Choroid plexus epithelial cell (primary cell): Measurements from ENCODE around the gene MS4A8.
A peak's percentile ranks its signal among the peaks of the same experiment; 100 is the strongest.
"Not testable (repeated sequence)": the region's sequence is repeated elsewhere in the genome, so short reads cannot be mapped to it uniquely, and the experiment has no call there.

ENCODE experiments used
- DNase-seq: peaks from one replicate; pipeline ENCODE4 v3.0.0-alpha.2; 2010; ENCODE audit warnings: low read depth
- H3K4me3 ChIP-seq: 2 replicates; pipeline ENCODE4 v1.5.1; 2011; ENCODE audit warnings: low read depth, mild to moderate bottlenecking, control low read depth, low read length, moderate library complexity
- TF ChIP-seq, protein P1 (sequence below): conservative IDR thresholded peaks from 2 replicates; pipeline ENCODE4 v1.5.1; 2011; ENCODE audit warnings: low read depth, mild to moderate bottlenecking, control low read depth, inconsistent platforms, low read length, moderate library complexity

Gene MS4A8

DNA sequence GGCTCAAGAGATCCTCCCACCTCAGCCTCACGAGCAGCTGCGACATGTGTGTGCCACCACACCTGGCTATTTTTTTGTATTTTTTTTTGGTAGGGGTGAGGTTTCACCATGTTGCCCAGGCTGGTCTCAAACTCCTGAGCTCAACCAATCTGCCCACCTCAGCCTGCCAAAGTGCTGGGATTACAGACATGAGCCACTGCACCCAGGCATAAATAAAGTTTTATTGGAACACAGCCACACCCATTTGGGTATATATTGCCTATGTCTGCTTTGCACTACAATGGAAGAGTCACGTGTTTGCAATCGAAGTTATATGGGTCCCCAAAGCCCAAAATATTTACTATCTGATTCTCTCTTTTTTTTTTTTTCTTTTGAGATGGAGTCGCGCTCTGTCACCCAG lies 55.5 kb downstream of the MS4A8 start:
- TF ChIP-seq, protein P1, sequence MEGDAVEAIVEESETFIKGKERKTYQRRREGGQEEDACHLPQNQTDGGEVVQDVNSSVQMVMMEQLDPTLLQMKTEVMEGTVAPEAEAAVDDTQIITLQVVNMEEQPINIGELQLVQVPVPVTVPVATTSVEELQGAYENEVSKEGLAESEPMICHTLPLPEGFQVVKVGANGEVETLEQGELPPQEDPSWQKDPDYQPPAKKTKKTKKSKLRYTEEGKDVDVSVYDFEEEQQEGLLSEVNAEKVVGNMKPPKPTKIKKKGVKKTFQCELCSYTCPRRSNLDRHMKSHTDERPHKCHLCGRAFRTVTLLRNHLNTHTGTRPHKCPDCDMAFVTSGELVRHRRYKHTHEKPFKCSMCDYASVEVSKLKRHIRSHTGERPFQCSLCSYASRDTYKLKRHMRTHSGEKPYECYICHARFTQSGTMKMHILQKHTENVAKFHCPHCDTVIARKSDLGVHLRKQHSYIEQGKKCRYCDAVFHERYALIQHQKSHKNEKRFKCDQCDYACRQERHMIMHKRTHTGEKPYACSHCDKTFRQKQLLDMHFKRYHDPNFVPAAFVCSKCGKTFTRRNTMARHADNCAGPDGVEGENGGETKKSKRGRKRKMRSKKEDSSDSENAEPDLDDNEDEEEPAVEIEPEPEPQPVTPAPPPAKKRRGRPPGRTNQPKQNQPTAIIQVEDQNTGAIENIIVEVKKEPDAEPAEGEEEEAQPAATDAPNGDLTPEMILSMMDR = no peak
- DNase-seq = no peak
- H3K4me3 ChIP-seq = no peak overlapping the region

DNA sequence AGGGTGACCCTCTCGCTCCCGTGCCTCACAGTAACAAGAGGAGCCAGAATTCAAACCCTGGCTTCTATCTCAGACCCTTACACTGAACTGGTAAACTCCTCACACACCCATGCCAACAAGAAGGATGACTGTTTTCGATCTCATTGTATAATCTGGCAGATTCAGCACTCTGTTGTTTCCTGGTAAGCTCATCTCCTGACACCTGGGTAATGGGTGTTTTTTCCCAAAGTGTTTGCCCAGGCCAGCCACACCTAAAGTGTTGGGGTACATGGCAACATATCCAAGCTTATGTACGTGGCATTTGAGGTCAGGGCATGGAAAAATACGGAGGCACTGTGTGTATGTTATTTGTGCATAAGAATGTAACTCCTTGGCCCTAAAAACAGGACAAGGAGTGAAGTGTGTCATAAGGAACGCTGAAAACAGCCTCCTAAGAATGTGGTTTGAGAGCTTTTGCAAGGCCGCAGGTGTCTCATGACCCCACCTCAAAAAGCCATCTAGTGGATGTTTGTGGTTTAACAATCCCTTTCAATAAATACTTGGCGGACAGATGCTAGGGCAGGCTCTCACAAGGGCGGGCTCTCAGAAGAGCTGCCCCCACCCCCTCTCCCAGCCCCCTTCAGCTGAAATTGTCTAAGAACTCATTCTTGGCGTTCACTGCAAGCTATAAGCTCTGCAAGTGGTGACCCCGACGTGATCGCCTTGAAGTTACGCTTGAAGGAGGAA lies 57.1 kb downstream of the MS4A8 start, which contains the start of gene MS4A15:
TSS of gene MS4A15 (plus strand) at position 561 of the 726 bp plus-strand sequence. CDS start 6,867 bp downstream, outside the sequence.
- H3K4me3 ChIP-seq = no peak within 1 kb of the TSS
- peak; percentile 62 for DNase-seq
- TF ChIP-seq, protein P1 = peak; percentile 54

DNA sequence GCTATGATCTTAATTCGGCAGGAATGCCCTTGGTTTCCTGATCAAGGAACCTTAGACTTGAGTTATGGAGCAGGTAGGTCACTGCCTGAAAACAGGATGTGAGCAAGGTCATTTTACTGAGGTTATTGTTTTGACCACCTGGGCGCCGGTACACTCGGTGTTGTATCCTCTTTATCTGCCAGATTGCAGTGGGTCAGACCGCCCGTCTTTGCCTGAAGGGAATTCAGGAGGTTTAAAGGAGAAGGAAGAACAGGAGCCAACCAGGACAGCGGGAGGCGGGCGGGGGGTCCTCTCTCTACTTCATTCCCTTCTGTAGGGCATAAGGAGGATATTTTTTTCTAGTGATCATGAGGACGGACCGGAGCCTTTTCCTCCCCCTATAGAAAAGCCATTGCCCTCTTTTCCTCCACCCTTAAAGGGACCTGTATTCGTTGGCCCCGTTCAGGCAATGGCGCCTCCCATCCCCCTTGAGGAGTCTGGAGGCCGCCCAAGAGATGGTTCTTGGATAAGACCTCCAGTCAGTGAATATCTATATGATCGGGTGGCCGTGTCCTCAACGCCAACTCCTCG lies 57.9 kb downstream of the MS4A8 start:
- TF ChIP-seq, protein P1 = no peak
- no peak for DNase-seq
- no peak overlapping the region for H3K4me3 ChIP-seq

DNA sequence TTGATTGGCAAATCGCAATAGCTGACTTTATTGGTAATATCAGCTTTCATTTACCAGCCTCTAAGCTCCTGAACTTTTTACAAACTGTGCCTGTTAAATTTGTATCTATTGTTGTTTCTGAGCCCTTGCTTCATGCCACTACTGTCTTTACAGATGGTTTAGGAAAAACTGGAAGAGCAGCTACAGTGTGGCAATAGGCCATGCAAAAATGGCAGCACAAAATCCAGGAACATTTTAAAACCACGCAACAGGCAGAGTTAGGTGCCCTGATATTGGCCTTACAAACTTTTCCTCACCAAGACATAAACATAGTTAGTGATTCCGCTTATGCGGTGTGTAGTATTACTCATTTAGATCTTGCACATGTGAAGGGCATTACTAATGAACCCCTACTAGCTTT lies 59.3 kb downstream of the MS4A8 start:
- H3K4me3 ChIP-seq, DNase-seq: not testable (repeated sequence)

DNA sequence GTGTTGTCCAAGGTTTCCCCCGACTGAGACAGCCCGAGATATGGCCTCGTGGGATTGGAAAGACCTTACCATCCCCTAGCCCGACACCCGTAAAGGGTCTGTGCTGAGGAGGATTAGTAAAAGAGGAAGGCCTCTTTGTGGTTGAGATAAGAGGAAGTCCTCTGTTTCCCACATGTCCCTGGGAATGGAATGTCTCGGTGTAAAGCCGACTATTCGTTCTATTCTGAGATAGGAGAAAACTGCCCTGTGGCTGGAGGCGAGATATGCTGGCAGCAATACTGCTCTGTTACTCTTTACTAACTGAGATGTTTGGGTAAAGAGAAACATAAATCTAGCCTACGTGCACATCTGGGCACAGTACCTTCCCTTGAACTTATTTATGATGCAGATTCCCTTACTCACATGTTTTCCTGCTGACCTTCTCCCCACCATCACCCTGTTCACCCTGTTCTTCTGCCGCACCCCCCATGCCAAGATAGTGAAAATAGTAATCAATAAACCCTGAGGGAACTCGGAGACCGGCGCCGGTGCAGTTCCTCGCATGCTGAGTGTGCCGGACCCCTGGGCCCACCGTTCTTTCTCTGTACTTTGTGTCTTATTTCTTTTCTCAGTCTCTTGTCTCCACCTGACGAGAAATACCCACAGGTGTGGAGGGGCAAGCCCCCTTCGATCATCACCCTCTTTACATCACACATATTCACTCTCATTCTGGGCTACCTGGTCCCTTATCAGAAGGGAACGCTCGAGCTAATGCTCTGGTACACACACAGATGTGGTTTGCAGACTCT lies 60.2 kb downstream of the MS4A8 start:
- H3K4me3 ChIP-seq, DNase-seq: not testable (repeated sequence)

DNA sequence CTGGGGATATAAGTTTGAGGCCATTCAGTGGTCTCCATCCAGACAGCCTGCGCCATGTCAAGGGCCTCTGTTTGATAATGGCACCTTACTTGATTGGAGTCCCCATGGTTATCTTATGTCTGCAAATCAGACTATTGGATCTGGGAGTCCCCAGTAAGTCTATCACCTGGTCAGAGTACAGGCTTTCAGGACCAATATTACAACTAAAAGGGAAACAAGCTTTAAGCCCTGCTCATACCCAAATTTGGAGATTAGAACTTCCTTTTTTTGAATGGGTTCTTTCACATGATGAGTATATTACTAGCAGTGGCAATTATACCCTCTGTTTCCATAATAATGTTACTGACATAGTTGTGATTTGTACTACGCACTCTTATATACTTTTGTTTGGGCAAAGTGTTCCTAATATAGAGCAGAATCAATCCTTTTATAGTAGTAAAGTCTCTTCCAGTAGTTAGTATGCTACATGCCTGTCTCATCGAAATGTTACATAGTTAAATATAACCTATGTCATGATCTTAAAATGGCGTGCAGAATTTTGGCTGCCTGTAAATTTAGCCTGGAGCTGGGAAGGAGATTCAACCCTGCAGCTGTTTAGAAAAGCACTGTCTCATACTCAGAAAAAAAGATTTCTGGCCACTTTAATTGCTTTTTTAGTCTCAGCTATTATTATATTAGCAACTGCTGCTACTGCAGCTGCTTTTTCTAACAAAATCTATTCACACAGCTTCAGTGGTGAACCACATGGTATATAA lies 62.2 kb downstream of the MS4A8 start:
- TF ChIP-seq, protein P1 = no peak
- no peak for DNase-seq
- no peak overlapping the region for H3K4me3 ChIP-seq

DNA sequence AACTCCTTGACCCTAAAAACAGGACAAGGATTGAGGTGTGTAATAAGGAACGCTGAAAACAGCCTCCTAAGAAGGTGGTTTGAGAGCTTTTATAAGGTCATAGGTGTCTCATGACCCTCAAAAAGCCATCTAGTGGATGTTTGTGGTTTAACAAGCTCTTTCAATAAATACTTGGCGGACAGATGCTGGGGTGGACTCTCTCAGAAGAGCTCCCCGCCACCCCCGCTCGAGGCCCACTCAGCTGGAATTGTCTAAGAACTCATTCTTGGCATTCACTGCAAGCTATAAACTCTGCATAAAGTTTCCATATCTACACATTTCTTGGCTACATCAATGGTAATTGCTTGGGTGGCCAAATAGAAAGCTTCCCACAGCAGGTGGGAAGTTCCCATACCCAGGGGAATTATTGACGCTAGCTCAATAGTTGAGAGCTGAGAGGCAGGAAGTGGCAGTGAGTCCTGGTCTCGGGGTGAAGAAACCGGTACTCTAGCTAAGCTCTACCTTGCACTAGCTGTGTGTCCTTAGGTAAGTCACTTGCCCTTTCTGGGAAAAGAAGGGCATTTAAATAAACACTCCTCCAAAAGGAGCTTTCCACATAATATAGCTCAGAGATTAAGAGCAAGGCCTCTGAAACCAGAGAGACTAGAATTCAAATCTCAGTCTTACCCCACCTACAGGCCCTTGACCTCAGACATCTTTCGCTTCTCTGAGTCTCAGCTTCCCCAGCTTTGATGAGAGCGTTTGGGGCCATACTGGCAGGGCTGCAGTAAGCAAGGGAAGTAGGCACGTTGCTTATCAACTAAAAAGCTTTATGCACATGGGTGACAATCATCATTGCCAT lies 63.7 kb downstream of the MS4A8 start:
- DNase-seq = peak; percentile 17
- TF ChIP-seq, protein P1 = peak; percentile 35
- H3K4me3 ChIP-seq = no peak overlapping the region
